HG02970 (cell line): Measurements from ENCODE around the gene COG6.
A peak's percentile ranks its signal among the peaks of the same experiment; 100 is the strongest.

Experiments used
- ATAC-seq: cut with Tn5 transposase; IDR thresholded peaks from one replicate; pipeline ENCODE4 v1.9.1; 2021; ENCODE audit warnings: mild to moderate bottlenecking, moderate library complexity, moderate number of reproducible peaks; ENCODE audit not compliant: unreplicated experiment, low FRiP score

Gene COG6

DNA sequence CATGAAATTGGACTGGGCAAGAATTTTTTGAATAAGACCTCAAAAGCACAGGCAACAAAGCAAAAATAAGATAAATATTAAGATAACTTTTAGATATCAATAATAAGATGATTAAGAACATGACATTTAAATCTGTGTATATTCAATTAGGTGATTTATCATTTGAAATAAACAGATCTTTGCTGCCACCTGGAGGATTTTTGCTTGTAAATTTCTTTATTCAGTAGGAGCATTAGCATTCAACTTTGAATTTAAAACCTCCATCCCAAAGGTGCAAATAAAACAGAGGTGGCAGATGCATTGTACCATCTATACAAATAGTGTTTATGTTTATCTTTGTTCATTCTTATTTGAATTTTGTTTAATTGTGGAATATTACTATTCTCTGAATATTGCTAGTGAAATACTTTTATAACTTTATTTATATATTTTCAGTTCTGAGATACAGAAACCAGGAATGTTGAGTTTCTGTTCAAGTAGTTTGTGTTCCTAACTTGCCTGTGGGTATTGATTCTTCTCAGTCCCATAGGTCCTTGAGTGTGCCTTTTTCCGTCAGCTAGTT is 20.9 kb downstream of the COG6 start:
- ATAC-seq: no peak

DNA sequence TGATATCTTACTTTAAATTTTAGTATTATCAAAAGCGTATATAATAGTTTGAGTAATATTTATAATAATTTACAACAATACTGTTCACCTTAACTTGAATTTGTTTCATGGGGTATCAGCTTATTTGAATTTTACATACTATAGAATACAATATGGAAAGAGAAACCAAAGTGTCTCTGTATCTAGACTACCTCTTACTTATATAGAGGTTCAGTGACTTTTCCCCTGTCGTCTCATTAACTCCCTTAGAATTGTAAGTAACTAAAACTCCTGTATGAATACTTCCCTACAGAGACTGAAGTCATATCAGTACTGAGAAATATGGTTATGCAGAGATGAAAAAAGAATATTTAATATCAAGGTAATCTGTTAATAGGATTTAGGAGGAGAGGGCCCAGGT is 26.8 kb downstream of the COG6 start:
- ATAC-seq: no peak

DNA sequence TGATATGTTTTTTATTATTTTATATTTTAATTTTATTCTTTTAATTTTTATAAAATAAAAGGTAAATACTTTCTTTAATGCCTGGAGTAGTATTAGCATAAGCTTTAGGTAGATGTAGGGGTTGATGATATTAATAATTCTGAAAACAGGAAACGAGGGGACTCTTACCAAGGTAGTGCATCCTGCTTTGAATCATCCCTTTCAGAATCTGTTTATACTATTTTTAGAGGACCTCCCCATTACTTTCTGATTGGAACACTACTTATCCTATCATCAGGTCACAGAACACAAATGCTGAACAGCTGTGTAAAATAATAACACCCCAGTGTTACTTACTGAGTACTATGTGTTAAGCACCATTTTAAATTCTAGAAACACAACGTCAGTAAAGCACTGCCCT is 27.3 kb downstream of the COG6 start:
- no peak for ATAC-seq

DNA sequence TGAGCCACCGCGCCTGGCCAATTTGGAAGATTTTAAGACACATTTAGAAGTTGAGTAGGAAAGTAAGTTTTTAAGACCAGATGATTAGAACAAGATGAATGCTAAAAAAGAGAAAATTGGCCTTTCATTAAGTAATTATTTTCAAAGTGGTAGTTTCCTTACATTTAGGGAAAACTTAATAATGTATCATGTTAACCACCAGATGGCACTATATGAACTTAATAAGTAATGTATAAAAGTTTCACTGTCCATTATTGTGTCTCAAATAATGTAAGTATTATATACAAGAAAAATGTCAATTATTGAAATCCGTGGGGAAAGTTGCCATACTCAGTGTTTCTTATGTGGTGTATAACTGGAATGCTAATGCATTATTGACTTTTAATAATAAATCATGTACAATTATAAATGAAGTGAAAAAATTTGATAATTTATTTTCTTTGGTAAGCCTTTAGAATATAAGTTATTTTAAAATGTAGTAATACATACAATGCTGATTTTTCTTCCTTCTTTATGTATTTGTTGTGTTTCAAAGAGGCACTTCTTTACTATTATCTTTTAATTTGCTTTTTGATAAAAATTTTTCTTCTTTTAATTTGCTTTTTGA is 29.2 kb downstream of the COG6 start:
- ATAC-seq: no peak

DNA sequence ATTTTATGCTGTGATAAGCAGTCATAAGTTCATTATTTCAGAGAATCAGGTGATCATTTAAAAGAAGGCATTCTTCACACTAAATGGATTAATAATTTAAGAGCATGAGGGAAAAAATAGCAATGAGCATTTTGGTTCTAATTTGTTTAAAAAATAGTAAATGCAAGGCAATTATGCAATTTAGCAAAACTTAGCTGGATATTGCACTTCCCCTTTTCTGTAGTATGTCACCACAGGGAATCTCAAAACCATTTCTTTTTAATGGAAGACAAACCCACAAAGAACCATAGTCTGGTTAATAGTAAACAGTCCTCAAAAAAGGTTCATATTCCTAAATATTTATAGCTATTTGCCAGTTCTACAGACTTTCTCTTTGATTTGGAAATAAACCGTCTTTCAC is 30.2 kb downstream of the COG6 start:
- ATAC-seq: no peak

DNA sequence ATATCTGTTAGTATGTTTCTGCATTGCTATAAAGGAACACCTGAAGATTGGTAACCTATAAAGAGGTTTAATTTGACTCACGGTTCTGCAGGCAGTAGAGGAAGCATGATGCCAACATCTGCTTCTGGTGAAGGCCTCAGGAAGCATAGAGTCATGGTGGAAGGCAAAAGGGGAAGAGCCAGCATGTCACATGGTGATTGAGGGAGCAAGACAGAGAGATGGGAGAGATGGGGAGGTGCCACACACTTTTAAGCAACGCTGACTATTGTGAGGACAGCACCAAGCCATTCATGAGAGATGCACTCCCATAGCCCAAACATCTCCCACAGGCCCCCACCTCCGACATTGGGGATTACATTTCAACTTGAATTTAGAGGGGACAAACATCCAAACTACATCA is 32.8 kb downstream of the COG6 start:
- ATAC-seq: no peak

DNA sequence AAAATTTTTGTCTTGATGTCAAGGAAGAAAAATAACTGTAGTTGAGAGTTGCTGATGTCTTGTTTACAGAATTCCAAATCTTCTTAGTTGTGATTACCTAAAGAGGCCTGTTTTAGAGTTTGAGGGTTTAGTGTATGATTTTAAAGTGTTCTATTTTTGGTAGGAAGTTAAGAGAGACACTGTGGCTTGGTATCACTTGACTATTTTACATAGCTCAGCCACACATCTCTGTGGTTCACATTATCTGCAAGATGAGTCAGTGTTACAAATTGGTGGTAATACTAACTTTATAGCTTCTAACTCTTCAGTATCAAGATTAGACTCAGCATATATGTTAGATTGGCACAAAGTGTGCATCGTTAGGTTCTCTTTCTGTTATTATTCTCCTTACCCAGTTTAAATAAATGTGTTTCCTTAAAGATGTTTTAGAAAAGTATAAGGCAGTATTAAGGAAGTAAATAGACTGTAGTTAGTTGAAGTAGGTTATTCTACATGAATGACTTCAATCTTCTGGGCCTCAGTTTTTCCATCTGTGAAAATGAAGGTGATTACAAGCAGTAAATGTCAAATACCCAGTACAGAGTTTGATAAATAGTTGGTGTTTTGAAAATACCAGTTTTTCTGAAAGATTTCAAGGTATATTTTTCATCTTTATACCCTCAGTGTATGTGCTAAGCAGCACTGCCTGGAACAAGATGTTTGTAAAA is 33.4 kb downstream of the COG6 start:
- ATAC-seq: no peak

DNA sequence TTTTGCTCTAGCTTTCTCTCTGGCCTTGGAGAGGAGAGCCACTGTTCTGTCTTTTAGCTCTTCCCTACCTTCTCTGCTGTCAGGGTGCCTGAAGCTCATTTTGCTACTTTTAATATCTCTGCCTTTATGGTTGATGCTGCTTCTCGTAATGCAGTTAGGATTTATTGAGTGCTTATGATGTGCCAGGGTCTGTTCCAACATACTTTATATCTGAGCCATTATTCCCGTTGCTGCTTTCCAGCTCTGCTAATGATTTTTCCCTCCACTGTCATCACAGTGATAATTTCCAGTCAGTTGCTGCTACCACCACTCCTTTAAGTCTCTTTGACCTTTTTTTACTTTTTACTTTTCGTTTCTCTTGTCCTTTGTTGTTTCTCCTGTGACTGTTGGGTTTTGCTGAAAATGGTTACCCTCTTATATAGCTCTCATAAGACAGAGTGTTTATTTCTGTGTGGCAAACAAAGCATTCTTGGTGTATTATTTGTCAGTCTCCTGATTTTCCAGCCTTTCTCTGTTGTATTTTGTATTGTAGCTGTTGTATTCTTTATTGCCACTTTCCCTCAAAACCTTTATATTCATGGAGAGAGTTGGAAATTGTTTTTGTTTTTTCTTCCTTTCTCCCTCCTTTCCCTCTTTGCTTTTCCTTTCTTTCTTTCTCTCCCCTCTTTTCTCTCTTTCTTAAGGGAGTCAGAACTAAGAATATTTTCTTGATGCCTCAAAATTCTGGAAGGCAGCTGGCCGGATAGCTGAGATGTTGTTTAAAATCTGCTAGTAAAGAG is 37.4 kb downstream of the COG6 start:
- no peak for ATAC-seq

DNA sequence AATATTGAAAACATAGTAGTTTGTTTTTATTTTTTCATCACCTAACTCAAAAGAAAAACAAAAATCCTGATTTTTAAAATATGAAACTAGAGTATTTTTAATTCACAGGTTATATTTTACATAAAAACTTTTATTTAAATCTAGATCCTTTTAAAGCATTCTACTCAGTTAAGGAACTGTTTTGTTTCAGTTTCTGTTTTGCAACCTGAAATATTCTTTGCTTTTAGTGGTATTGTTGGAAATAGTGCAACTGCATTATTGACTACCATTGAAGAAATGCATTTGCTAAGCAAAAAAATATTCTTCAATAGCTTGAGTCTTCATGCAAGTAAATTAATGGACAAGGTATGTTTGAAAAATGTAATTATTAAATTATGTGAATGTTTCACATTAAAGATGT is 43.8 kb downstream of the COG6 start:
- ATAC-seq: no peak

DNA sequence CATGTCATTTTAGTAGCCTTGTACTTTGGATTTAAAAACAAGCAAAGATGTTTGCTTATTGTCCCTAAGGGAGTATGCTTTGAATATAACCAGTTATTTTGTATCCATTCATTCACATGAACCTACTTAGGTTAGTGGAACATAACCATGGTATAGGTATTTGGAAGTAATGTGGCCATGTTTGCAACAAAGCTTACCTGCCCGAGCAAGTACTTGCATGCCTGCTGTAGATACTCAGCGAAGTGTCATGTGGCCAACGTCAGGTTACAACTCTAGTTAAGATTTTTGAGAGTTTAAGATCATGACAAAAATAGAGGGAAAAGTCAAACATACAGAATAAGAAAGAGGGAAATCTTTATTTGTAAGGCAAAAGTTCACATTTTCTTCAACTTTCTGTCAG is 57.2 kb downstream of the COG6 start:
- ATAC-seq: no peak

DNA sequence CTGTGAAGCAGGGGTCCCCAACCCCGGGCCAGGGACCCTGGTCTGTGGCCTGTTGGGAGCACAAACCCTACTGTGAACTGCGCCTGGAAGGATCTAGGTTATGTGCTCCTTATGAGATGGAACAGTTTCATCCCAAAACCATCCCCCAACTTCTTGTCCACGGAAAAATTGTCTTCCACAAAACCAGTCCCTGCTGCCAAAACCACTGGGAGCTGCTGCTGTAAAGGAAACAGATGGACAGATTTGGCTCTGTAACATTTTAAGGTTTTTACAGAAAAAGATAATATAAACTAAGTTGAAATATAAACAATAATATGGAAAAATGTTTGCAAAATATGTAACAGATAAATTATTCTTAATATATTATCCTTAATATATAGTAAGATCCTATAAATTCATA is 73.7 kb downstream of the COG6 start:
- ATAC-seq: no peak

DNA sequence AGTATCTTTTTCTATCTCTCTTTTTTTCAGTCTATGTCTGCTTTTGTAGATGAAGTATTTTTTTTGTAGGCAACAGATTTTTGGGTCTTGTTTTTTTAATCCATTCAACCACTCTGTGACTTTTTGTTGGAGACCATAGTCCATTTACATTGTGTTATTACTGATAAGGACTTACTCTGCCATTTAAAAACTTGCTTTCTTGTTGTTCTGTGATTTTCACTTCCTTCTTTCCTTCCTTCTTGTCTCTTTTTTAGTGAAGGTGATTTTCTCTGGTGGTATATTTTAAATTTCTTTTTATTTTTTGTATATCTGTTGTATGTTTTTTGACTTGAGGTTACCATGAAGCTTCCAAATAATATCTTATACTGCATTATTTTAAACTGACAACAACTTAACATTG is 79.5 kb downstream of the COG6 start:
- no peak for ATAC-seq

DNA sequence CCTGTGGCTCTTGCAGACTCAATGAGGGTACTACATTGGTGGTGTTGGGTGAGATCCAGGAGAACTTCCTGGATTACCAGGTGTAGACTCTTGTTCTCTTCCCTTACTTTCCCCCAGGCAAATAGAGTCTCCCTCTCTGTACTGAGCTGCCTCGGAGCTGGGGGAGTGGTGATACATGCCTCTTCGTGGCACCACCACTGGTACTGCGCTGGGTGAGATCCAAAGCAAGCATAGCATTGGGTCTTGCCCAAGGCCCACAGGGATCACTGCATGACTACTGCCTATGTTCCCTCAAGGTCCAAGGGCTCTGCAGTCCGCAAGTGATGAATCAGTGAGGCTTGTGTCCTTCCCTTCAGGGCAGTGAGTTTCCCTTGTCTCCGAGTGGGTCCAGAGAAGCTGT is 81.6 kb downstream of the COG6 start:
- no peak for ATAC-seq

DNA sequence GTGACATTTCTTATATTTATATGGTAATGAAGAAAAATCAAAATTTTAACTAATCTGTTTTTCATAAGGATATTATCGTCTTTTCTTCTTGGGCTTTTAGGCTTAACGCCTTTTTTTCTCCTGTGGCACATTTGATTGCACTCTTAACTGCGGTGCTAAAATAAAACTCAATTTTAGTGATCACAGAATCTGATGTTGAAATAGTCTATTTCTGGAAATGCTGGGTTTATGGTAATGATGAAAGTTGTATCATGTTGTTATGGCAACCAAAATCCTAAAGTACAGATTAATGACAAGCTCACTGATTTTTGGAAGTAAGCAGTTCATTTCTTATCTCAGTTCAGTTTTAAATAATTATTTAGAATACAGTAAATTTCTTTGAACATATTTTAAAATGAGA is 85.3 kb downstream of the COG6 start:
- ATAC-seq: no peak

DNA sequence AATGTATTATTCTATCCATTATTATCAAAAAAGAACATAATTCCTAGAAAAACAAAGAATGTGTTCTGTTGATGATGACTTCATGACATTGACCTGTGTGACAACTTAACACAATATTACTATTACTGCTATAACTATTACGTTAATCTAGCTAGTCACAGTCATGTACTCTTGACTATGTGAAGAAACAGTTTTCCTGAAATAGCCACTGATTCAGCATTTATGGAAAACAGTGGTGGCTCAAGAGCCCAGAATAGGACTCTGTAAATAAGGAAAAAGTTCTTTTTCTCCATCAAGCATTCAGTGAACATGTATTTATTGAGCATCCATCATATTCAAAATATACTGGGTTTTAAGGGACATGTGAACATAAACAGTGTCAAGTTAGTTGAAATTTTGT is 93.5 kb downstream of the COG6 start:
- ATAC-seq: no peak

DNA sequence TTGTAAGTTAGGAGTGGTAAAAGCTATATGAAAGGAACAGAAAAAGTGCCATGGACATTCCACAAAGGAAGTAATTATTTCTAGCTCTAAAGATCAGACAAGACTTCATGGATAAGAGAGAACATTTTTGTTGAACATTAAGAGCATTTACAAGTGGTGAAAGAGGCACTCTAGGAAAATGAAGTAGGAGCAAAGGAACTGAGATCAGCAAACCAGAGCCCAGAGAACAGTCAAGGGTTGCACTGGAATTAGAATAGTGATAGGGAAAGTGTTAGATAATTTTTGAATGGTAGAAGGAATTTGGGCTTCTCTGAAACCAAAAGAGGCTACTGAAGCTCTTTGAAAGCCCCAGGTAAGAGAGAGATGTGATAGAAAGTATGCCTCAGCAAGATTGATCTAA is 94.1 kb downstream of the COG6 start:
- ATAC-seq: no peak

DNA sequence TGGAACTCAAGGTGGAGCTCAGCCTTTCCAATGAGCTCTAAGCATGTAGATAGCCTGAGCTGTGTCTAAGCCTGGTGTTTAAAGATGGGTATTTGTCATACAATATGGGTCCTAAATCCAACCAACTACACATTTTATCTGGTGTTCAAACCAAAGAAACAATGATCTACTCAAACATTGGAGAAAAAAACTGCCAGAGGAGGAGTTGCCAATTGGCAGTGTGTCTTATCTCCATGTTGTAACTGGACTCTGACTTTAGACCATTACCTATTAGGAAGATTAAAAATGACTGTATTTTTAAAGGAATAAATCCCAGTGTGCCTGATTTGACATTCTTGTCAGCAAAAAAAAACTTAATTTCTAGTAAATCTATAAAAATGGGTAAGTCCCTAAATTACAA is 96.3 kb downstream of the COG6 start:
- ATAC-seq: no peak

DNA sequence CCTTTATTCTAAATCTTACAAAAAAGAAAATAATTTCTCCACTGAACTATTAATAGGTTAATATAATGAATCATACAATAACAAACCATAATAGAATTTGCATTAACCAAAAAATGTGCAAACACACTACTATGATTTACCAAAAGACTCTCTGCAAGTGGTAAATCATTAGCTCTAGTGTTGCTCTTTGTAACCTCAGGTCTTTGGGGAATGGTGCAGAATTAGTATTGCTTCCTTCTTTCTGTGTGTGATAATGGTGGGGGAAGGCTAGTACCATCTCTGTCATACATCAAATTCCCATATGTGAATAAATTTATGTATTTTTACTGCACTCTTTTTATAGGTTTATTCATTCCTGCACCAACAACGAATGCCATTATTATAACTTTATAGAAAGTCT is 105.1 kb downstream of the COG6 start:
- peak; percentile 88 for ATAC-seq

DNA sequence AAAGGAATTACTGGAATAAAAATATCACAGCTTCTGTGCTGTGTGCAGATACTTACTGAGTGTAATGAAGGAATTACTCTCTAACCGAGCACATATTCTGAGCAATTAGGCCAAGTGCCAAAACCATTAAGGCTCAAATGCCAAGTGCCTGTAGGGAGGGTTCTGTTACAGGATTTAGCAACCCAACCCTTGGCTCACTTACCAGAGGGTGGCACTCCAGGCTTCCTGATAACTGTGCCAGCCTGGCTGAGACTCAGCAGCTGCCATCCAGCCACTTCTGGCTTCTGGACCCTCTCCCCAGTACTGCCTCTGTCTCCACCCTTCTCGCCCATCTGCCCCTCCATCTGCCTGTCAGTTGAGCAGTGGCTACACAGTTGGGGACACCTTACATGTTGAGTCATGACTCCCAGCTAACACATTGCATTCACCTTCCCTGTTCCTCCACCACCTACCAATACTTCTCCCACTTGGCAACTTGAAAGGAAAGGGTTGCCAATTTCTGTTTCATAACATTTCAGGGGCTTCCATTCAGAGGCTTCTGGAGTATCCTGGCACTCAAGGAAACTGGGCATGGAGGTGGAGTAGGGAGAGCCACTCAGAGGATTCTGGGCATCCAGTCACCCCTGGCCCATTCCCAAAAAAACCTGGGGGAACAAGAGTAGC is 110.5 kb downstream of the COG6 start:
- no peak for ATAC-seq

DNA sequence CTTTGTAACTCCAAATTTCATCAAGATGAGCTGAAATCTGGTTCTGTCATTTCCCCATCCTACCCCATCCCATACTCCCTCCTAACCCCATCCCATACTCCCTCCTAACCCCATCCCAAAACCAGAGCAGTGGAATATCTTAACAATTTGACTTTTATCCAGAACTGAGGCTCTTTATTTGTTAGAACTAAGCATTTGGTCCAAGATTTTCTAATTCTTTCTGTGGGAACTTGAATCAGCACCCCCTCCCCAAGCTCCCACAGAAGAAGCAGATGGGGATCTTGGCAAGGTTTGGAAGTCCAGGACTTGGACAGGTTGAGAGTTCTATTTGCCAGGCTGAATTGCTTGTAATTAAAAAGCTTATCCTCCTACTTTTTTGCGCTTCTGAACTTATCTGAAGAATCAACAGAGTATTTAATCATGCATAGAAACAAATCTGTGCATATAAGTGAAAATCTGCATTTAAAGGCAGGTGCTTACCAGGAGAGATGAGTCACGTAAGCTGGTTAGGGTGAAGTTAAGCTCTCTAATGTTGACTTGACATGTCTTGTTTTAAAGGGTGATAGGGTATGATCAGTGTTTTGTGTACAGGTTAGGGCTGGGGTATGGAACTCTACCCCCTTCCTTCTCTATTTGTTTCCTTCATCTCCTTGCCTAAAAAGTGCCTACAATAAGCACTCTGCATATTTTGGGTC is 111.1 kb downstream of the COG6 start:
- no peak for ATAC-seq
